ENCODE data around the gene SLC41A1.

Gene SLC41A1

DNA sequence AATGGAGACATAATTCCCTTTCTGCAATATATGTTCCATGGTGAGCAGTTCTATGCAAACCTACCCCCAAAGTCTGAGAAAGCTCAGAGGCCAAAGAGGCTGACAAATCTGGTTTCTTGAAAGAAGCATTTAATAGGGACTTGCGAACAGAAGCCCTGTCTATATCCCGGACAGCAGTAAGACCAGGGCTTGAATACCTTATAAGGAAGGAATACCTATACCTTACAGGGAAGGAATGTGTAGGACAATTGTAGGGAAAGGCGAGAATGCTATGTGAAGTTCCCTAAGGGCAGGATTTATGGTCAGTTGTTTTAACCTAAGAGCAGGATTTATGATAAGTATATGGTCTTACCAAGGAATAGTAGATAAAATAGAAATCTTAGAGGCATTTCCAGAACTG lies 5.0 kb upstream of the SLC41A1 start:
- no peak for DNase-seq

DNA sequence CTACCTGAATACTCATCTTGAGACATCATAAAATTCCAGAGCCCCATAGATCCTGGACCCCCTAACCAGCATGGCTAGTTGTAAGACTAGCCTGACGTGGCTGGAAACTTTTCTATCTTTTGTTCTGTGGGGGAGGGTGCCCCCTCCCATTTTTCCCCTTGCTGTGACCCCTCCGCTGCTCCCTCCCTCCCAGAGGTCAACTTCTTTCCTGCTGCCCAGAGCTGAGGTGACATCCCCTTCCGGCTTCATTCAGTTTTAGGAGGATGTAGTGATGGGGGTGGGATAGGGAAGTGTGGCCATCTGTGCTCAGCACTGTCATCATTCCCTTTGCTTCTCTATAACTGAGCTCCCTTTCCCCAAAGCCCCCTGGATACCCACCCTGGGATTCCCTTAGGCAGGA lies 4.4 kb upstream of the SLC41A1 start:
- DNase-seq = no peak

DNA sequence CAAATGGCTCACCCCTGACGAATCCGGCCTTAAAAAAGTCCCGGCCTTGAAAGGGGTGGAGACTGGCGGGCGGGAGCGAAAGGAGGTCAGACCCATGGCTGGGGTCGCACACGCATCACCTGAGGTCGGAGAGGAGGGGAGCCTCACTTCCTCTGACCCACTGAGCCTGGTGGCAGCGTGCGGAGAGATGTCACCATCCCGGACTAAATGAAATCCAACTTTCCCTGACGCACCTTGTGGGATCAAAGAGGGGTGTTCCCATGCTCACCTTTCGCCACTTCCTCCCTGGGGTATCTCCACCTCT lies 709 bp upstream of the SLC41A1 start:
- no peak for DNase-seq

DNA sequence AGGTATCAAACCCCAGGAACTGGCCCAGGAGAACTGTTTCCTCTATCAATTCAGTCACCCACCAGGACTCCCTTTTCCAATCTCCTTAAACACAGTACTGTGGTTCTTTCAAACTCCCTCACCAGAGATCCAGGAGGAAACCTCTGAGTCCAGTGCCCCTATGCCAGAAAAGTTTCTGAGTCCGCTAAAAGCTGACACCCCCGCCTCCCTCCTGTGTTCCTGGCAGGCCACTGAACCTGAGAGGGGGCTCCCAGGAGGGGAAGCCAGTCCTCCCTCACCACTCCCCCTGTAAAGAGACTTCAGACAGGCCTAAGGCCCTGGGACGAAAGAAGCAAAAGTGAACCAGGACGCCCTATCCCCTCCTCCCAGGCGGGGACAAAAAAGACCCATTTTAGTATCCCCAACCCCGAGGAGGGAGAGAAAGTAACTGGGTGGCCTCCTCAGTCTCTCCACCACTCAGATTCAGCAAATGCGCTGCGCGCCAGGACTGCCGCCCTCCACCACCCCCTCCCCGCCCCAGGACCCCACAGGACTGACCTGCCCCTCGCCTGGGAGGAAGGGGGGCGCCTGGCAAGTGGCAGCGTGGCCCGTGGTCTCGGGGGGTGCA lies 624 bp downstream of the SLC41A1 start:
- peak; percentile 65 for DNase-seq

DNA sequence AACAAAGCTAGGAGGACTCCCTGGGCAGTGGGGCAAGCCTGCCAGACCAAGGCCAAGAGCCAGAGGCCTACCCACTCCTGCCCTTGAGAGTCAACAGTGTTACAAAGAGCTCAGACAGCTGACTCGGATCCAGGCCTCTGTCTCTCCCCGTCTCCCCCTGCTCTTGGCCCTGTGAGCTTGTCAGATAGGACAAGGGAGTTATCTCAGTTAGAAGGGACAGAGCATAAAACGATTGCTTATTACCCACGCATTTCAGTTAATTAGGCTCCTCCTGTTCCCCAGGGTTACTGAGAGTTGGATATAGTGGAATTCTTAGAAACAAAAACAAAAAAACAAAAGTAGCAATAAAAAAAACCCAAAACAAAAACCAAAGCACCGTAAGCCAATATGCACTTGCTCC lies 1.3 kb downstream of the SLC41A1 start:
- no peak for DNase-seq

DNA sequence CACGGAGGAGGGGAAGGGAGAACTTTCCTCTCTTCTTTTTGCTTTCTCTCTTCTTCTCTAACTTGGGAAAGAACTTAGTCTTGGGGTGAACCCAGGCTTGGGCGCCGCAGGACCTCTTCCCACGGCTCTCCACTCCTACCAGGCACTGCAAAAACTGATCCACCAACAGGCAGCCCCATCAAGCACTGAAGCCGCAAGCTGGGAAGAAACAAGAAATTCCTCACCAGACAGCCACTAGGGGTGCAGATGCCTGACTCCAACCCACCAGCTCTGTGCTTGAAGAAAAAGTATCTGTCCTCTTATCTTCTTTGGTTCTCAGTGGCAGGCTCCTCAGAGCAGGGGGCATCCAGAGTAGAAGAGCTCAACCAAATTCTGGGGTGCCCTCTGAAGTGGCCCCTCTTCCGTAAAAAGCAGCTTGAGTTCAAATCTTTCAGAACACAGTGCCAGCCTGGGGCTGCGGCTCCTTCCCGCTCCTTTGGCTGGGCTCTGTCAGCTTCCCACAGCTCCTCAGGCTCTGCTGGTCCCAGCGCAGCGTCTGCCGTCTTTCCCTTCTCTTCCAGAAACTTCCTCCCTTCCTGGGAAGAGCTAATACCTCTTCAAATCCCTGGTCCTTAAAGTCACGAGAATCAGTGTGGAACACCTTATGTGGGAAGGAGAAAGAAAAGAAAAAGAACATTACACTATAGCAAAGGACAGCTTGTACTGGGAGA lies 2.4 kb downstream of the SLC41A1 start:
- DNase-seq = no peak

DNA sequence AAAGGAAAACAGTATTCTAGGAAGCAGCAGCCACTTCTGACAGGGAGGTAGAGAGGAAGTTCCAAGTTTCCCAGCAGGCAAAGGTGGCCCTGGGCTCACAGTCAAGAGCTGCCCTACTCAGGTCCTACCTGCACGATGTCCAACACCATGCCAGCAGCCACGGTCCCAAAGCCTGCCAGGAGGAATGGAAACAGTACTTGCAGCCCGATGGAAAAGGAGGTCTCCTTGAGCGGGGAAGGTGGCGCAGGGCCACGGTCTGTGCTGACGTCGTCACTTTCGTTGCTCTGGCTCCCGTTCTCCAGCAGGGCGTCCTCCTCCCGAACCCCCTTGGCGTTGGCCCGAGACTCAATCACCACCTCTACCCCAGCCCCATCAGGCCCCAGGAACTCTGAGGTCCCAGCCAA lies 3.1 kb downstream of the SLC41A1 start:
- no peak for DNase-seq

DNA sequence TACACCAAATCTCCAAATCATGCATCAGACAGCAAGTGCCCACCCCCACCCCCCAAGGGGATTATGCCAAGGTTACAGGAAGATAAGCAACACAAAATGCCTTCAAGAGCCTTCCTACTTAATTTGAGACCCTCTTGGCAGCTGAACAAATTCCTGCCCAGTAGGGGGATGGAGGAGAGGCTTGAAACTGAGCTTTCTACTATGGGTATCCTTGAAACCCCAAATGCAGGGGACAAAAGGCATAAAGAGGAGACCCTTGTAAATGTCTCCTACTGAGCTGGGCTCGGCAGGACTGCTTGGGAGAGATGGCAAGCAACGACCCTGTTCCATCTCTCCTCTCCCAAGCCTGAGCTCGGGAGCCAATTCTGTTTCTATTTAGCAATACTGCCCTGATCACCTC lies 3.5 kb downstream of the SLC41A1 start:
- no peak for DNase-seq

DNA sequence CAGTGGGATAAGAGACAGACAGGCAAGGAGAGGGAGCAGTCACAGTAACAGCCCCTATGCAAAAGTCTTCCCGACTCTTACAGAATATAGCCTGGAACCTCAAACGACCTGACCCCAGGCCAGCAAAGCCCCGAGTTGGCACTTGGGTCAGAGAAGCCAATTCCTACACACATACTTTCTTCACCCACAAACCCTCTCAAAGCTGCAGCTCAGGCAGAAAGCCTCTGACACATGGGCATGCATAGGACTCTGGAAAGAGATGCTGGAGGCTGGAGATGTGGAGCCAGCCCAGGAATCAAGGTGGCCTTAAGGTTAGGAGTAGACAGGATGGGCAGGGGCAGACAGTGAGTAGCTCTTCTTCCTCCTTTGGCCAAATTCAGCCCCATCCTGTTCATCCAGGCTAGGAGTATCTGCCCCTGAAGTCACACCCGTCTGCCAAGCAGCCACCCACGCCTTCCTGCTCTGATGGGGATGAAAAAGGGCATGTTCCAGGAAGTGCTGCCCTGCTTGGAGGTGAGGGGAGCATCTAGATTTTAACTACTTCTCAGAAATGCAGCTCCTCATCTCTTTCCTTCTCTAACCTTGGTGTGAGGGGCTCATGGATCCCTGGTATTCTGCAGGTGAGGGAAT lies 7.8 kb downstream of the SLC41A1 start:
- peak; percentile 72 for DNase-seq

DNA sequence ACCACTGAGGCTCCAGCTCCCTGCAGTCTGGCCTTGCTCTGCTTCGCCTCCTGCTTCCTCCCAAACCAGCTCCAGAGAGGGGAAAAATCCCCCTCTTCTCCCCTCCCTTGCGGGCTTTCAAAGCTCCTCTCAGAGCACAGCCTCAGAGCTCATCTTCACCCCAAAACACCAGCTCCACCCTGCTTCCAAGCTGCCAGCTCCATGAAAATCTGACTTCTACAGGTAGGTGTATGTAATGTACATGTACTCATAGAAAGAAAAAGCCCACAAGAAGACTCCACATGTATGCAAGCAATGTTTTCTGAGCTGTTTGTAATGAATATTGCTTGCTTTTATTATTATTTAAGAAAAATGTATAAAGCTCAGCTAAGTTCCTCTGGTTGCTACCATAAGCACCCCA lies 8.4 kb downstream of the SLC41A1 start:
- no peak for DNase-seq

DNA sequence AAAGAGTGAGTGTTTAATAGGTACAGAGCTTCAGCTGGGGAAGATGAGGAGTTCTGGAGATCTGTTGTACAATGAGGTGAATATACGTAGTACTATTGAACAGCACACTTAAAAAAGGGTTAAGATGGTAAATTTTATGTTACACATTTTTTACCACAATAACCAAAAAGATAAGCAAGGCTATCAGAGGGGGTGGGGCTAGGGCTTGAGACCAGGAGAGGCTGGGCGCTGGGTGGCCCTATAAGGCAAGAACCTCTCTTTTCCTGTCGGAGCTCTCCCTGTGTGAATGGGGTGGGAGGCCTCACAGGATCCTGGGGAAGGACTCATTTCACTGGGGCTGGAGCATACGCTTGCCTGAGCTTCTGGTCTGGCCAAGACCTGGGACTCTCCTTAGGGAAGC lies 9.0 kb downstream of the SLC41A1 start:
- no peak for DNase-seq

DNA sequence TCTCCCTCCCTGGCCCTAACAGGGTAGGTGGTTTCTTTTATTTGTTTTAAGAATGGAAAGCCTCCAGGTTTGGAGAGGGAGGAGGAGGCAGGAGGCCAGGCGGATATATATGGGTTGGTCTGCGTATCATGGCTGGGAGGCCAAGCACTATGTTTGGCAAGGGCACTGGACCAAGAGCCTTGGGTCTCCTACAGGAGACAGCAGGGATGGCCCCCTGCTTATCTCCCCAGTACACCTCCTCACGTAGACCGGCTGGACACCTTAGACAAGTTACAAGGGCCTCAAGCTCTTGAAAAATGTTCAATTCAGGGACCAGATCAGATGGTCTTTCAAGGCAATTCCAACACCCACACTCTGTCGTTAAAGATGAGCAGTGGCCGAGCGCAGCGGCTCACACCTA lies 10.9 kb downstream of the SLC41A1 start:
- no peak for DNase-seq

DNA sequence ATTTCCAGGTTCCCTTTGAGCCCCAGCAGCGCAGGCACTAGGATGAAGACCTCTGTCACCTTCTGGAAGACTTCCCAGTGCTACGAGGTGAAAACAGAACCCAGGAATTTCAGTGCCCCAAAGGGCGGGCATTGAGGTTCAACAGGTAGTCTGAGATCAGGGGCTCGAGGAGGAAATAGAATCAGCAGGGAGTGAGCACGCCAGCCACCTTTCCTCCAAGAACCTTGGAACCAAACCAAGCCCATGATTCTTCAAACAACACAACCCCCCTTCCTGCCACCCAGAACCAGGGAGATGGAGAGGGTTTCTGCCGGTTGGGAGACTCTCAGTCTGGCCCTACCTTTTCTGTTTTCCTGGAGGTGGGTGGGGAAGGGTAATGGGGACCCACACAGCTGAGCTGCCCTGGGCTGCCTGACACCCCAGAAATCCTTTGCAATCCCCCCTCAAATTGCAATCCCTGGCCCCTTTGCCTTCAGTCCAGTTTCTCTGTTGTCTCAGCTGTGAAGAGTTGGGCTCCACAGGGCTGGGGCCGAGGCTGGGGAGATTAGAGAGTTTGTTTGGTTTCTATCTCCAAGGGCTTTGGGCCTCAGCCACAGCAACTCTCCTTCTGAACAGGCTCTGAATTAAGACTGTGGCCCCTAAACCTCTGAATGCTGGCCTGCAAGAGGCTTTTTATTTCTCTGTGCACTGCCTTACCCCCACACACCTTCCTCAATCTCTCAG lies 11.9 kb downstream of the SLC41A1 start:
- no peak for DNase-seq

DNA sequence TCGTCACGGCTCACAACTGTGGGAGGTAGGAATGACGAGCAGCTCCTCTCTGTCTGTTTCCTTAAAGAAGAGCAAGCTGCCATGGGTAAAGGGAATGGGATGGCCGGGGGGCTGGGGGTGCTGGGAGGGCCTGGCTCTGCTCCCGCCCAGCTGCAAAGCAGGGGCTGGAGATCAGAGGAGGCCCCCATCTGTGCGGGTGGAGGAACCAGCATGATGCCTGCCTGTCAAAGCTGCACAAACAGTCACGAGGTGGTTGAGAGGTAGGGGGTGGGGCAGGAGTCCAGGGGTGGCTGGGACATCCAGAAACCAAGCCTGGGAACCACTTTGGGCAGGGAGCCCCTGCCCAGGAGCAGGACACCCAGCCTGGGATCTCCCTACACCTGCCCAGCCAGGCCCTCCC lies 12.6 kb downstream of the SLC41A1 start:
- DNase-seq = no peak

DNA sequence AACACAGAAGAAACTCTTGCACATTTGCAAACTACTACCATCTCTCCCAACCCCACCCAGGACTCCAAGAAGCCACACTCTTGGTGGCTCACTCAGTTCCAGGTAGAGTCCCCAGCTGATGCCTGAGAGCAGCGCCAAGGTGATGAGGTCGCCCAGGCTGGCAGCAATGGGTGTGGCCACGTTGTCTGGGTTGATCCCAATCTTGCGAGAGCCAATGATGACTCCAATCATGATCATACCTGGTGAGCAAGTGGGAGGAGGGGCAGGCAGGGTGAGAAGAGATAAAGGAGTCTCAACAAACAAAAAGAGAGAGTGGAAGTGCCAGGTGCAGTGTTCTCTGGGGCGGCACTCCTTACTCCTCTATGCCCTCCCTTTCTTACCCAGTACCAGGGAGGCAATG lies 14.4 kb downstream of the SLC41A1 start:
- no peak for DNase-seq

DNA sequence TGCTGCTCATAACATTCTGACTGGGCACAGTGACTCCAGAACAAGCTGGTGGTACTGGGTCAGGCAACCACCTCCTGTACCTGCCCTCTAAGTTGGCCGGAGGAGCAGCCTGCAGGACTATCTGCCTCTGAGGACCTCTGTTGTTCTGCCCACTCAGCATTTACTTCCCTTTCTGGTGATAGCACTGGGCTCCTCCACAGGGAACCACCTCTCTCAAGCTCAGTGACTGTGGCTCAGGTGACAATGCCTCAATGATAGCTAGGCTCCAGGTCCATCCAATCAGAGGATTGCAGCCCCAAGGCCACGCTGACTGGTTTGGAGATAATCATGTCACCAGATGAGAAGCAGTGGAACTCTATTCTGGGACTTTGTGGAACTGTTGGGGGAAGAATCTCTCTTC lies 15.8 kb downstream of the SLC41A1 start:
- no peak for DNase-seq

DNA sequence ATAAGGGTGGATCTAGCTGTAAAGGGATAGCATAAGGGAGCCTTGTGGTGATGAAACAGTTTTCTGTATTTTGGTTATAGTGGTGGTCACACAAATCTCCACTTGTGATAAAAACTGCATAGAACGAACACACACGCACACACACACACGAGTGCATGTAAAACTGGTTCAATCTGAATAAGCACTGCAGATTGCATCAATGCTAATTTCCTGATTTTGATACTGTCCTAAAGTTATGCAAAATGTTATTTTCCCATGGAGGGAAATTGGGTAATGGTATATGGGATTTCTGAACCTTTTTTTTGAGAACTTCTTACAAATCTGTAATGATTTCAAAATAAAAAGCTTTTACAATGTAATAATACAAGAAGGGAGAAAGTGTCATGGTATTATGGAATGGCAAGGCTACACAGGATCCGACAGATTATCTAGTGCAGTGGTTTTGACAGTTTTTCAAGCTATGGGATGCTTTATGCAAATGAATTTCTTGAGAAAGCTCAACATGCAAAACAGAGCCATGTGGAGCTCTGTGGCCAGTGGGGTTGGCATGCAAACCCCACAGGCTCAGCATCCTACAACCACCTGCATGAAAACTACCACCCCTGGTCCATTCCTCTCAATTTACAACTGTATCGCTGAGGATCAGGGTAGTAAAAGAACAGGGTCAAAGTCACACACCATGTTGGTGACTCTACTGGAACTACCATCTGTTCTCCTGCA lies 18.8 kb downstream of the SLC41A1 start:
- no peak for DNase-seq

DNA sequence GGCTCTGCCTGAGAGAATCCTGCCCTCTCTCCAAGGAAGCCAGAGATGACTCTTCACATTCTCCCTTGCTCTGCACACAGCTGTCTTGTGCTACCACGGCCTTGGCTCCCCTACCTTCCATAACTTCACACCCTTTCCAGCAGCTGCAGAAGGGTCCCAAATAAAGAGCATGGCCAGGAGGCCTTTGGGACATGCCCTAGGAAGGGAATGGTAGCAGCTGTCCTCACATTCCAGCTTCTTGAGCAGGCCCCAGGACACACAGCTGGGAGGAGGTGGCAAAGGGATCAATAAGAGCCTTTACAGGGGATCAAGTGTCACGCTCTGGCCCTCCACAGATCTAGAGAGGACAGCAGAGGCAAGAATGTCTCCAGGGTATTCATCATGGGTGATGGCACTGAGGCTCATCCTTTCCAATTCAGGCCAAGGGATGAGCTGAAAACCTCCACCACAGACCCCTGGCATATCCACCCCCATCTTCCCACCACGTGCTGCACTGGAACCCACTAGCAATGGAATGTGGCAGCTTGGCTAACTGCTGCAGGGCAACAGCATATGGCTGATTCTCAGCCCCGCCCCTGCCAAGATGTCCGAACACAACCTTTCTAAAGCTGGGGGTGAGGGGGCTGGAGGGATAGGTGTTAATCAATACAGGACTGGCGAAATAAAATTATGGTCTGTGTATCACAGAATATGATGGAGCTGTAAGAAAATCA lies 19.9 kb downstream of the SLC41A1 start:
- DNase-seq = no peak

DNA sequence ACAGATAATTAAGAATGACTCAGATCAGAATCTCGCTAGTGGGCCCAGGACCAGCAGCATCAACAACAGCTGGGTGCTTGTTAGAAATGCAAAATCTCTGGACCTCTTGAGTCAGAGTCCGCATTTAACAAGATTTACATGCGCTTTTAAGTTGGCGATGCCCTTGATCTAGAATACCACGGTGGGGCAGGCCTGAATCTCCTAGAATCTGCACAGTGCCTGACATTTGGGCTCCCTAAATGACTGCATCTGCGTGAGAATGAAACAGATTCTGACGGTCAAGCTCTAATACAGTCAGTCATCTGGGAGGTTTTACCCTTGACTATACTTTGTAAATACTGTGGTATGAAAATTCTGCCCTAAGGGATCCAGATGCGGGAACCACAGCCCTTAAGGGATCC lies 20.5 kb downstream of the SLC41A1 start:
- DNase-seq = no peak

DNA sequence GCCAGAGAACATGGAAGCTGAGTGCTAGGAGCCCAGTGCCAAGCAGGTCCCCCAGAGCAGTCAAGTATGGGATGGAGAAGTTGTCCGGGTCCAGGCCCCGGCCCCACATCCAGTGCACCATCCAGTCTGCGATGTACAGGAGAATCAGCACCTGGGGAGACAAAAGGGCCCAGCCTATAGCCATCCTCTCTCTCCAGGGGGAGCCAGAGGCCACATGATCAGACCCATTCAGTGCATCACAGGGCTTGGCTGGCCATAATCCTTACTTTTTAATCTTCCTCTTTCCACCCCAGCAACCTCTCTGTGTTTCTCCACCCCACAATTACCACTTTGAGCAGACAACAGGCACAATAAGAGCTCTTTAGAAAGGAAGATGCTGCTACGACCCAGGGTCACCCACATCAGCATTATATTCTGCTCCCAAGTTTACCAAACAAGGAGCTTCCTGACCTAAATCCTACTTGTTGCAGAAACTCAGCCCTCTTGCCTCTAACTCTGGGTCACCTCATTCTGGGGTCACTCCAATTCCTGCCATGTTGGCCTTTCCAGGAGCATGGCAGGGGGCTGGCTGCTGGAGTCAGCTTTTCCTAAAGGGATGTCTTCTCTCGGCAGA lies 21.3 kb downstream of the SLC41A1 start:
- no peak for DNase-seq

DNA sequence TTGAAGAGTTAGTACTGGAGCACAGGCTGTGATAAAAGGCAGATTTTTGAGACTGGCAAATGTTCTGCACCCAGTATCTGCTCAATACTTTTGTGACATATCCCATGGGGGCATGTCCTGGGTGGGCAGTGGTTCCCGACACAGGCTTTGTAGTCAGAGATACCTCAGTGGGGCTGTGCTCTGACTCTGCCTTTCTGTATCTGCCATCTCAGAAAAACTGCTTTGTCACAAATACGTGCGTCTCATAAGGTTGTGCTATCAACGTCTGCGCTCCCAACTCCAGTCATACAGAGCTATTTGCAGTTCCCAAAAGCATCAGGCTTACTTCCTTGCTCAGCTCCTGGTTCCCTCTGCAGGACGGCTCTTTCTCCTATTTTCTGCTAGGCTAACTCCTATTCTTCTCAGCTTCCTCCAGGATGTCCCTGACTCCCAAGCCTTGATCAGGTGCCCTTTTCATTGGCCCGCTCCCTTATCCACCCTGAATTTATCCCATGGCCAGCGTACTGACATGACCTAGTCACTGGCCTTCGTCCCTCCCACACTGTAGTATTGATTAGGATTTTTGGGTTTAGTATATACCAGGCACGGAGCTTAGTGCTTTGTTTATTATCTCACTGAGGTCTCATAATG lies 25.6 kb downstream of the SLC41A1 start:
- no peak for DNase-seq

DNA sequence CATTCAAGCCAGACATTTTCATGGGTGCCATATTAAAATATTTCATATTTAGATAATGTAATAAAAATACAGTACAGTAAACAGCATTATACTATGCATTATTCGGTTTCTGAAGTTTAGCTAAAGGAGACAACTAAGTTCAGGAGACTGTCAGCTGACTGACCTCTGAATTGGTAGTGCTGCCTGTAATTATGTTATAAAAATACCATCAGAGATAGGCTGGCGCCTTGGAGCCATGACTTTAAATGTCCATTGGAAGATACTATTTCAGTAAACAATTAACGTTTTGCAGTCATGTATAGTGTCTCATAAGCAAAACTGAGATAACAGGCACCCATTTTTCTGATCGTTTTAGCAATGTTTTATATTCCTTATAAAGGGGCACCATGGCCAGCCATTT lies 26.4 kb downstream of the SLC41A1 start:
- DNase-seq = no peak

Measured in activated CD8-positive, alpha-beta memory T cell treated with anti-CD3 and anti-CD28 coated beads, Interleukin-2, amount 50 U/mL, for 48 hours (primary cell).